GM18868 (cell line): ENCODE results near the gene MUC5B.
"Not testable (repeated sequence)": the region's sequence is repeated elsewhere in the genome, so short reads cannot be mapped to it uniquely, and the experiment has no call there.

ENCODE experiments used
- ATAC-seq: cut with Tn5 transposase; IDR thresholded peaks from one replicate; pipeline ENCODE4 v1.9.1; 2021; ENCODE audit warnings: mild to moderate bottlenecking, moderate library complexity; ENCODE audit not compliant: unreplicated experiment

The MUC5B gene

GRCh38 chr11:1242751-1243150 is 19.9 kb downstream of the MUC5B start:
- ATAC-seq: not testable (repeated sequence)

- not testable (repeated sequence) for ATAC-seq
Measured at GRCh38 chr11:1243521-1243920, 20.7 kb downstream of the MUC5B start.

GRCh38 chr11:1244557-1244956 is 21.7 kb downstream of the MUC5B start:
- not testable (repeated sequence) for ATAC-seq

- ATAC-seq: not testable (repeated sequence)
Measured at GRCh38 chr11:1245717-1246116, 22.9 kb downstream of the MUC5B start.

- not testable (repeated sequence) for ATAC-seq
Measured at GRCh38 chr11:1246301-1246700, 23.4 kb downstream of the MUC5B start.

- ATAC-seq: not testable (repeated sequence)
Measured at GRCh38 chr11:1247026-1247425, 24.2 kb downstream of the MUC5B start.

- not testable (repeated sequence) for ATAC-seq
Measured at GRCh38 chr11:1248951-1249350, 26.1 kb downstream of the MUC5B start.

- not testable (repeated sequence) for ATAC-seq
Measured at GRCh38 chr11:1250411-1250810, 27.5 kb downstream of the MUC5B start.

- ATAC-seq: no peak
Measured at GRCh38 chr11:1251236-1251770, 28.4 kb downstream of the MUC5B start.

GRCh38 chr11:1252371-1253102 is 29.7 kb downstream of the MUC5B start:
- ATAC-seq: no peak

GRCh38 chr11:1253103-1253485 is 30.2 kb downstream of the MUC5B start:
- no peak for ATAC-seq

GRCh38 chr11:1254086-1254648 is 31.3 kb downstream of the MUC5B start:
- no peak for ATAC-seq

GRCh38 chr11:1254733-1255132 is 31.9 kb downstream of the MUC5B start:
- ATAC-seq: no peak

GRCh38 chr11:1255151-1255550 is 32.3 kb downstream of the MUC5B start:
- ATAC-seq: no peak

GRCh38 chr11:1256257-1257045 is 33.6 kb downstream of the MUC5B start:
- ATAC-seq: no peak

GRCh38 chr11:1257366-1257765 is 34.5 kb downstream of the MUC5B start:
- ATAC-seq: no peak

- ATAC-seq: no peak
Measured at GRCh38 chr11:1257916-1258315, 35.0 kb downstream of the MUC5B start.

- no peak for ATAC-seq
Measured at GRCh38 chr11:1258401-1259075, 35.7 kb downstream of the MUC5B start.

- ATAC-seq: no peak
Measured at GRCh38 chr11:1259076-1259461, 36.2 kb downstream of the MUC5B start.

- ATAC-seq: no peak
Measured at GRCh38 chr11:1259561-1259960, 36.7 kb downstream of the MUC5B start.

- ATAC-seq: no peak
Measured at GRCh38 chr11:1260023-1260501, 37.2 kb downstream of the MUC5B start.
